PC-3 (cell line): ENCODE data around the gene HNRNPA2B1. TPM values are rescaled to one million over a fixed set of nuclear protein-coding genes. Genes with fewer than 3 reads are reported as not detected.

ENCODE experiments used
- ATAC-seq: fragments of 200-7000 bp; cut with Tn5 transposase; 2 replicates; pipeline ENCODE4 v1.9.1; 2020; ENCODE audit warnings: mild to moderate bottlenecking, moderate library complexity
- BruUV-seq: library from RNA; stranded (reverse); fragments of 400-500 nt; replicated peaks from 2 replicates; lab custom pipeline; 2021; lab: Mats Ljungman, UMichigan
- CTCF ChIA-PET: fragments of 300-600 bp; sonication (Branson Sonifier 250); formaldehyde crosslinking; loops from one replicate; lab custom pipeline; 2022; ENCODE audit warnings: antibody characterized with exemption; lab: Charles Lee
- POLR2A ChIA-PET: fragments of 300-600 bp; sonication (Branson Sonifier 250); formaldehyde crosslinking; loops from one replicate; lab custom pipeline; 2022; ENCODE audit warnings: antibody characterized with exemption; ENCODE audit not compliant: unreplicated experiment; lab: Charles Lee
- DNase-seq: peaks from one replicate; pipeline ENCODE4 v3.0.0-alpha.2; 2015
- H2AFZ ChIP-seq: fragments of 300-600 bp; sonication (generic); 2 replicates; pipeline ENCODE4 v1.6.0; 2016; ENCODE audit warnings: antibody characterized with exemption, low read length
- H3F3A ChIP-seq: fragments of 300-600 bp; sonication (generic); one replicate; pipeline ENCODE4 v1.6.0; 2017; ENCODE audit warnings: antibody characterized with exemption, low read length, control low read depth, mild to moderate bottlenecking; ENCODE audit not compliant: unreplicated experiment
- H3K27ac ChIP-seq: fragments of 300-600 bp; sonication (generic); 2 replicates; pipeline ENCODE4 v1.5.1; 2016; ENCODE audit warnings: mild to moderate bottlenecking, low read length
- H3K27me3 ChIP-seq: fragments of 300-600 bp; sonication (generic); 2 replicates; pipeline ENCODE4 v1.6.1; 2016; ENCODE audit warnings: low read length, mixed read lengths
- H3K36me3 ChIP-seq: fragments of 300-600 bp; sonication (generic); 2 replicates; pipeline ENCODE4 v1.6.1; 2016; ENCODE audit warnings: low read depth, mixed run types, low read length, mixed read lengths
- H3K4me1 ChIP-seq: fragments of 300-600 bp; sonication (generic); 2 replicates; pipeline ENCODE4 v1.5.1; 2016; ENCODE audit warnings: low read length; ENCODE audit not compliant: insufficient read depth
- H3K4me2 ChIP-seq: fragments of 300-600 bp; sonication (generic); 2 replicates; pipeline ENCODE4 v1.6.0; 2016; ENCODE audit warnings: low read length
- H3K4me3 ChIP-seq: fragments of 300-600 bp; sonication (generic); 2 replicates; pipeline ENCODE4 v1.5.1; 2016; ENCODE audit warnings: mild to moderate bottlenecking, low read length, mixed read lengths
- H3K79me2 ChIP-seq: fragments of 300-600 bp; sonication (generic); 2 replicates; pipeline ENCODE4 v1.6.1; 2017; ENCODE audit warnings: low read length, mixed read lengths
- H3K9ac ChIP-seq: fragments of 300-600 bp; sonication (generic); 2 replicates; pipeline ENCODE4 v1.6.0; 2016; ENCODE audit warnings: mild to moderate bottlenecking, low read length
- H3K9me2 ChIP-seq: fragments of 300-600 bp; sonication (generic); replicated peaks from 2 replicates; pipeline ENCODE4 v1.6.1; 2016; ENCODE audit warnings: mixed run types, low read length, mixed read lengths
- H3K9me3 ChIP-seq: fragments of 300-600 bp; sonication (generic); 2 replicates; pipeline ENCODE4 v1.6.1; 2016; ENCODE audit warnings: low read length, mixed read lengths
- H4K20me1 ChIP-seq: fragments of 300-600 bp; sonication (generic); 2 replicates; pipeline ENCODE4 v1.6.1; 2016; ENCODE audit warnings: low read length, mixed read lengths
- EZH2 ChIP-seq: fragments of 300-600 bp; sonication (generic); IDR thresholded peaks from one replicate; pipeline ENCODE4 v1.6.1; 2017; ENCODE audit warnings: antibody characterized with exemption, mild to moderate bottlenecking, low read length; ENCODE audit not compliant: unreplicated experiment
- EZH2phosphoT487 ChIP-seq: fragments of 300-600 bp; sonication (generic); IDR thresholded peaks from 2 replicates; pipeline ENCODE4 v1.6.1; 2018; ENCODE audit warnings: mild to moderate bottlenecking, antibody characterized with exemption, low read length, borderline replicate concordance
- intact Hi-C: fragments of 100-400 bp; cut with micrococcal nuclease; formaldehyde crosslinking; loops from 2 replicates; pipeline ENCODE4 v1.9.0; 2023
- total RNA-seq: library from RNA; depleted of rRNA; stranded (reverse); fragments of >200 nt; gene quantifications from 2 replicates; pipeline ENCODE4 v1.2.3, GENCODE V29; 2014
- TF ChIP-seq, protein P1 (sequence below): fragments of 300-600 bp; sonication (generic); conservative IDR thresholded peaks from 2 replicates; pipeline ENCODE4 v1.5.1; 2017; ENCODE audit warnings: antibody characterized with exemption, low read depth, mild to moderate bottlenecking, low read length

Gene HNRNPA2B1
- total RNA-seq, 1 experiment from 2014 or later, result 304 TPM

DNA sequence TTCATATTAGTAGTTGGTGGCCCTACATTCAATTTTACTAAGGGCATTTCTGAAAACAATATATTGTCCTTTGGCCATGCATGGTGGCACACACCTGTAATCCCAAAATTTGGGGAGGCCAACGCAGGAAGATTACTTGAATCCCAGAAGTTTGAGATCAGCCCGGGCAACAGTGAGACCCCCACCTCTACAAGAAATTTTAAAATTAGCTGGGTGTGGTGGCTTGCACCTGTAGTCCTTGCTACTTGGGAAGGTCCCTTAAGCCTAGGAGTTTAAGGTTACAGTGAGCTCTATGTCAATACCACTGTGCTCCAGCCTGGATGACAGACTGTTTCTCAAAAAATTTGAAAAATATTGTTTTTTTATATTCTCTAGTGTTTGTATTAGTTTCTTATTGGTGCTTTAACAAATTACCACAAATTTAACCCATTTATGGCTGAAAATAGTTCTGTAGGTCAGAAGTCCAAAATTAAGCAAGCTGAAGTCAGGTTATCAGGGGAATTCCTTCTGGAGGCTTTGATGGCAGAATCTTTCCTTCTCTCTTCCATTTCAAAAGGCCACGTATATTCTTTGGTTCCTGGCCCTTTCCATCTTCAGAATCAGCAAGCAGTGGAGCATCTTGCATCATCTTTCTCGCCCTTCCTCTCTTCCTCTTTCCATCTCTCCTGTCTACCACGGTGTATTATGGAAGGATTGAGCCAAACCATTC lies 13.4 kb upstream of the HNRNPA2B1 start:
- H3K9me3 ChIP-seq, result no peaks in the 10 kb centered on the region
- no peak overlapping the region for H3K4me3 ChIP-seq
- 0 out of 2 replicates have a peak, but pooled peaks cover 6% of the 10 kb centered on the region for H3K79me2 ChIP-seq
- no peaks in the 10 kb centered on the region for H3F3A ChIP-seq
- no peak overlapping the region for H3K9ac ChIP-seq
- H3K4me1 ChIP-seq, result no peaks in the 10 kb centered on the region
- no peak overlapping the region for H3K4me2 ChIP-seq
- TF ChIP-seq EZH2phosphoT487, result no peak
- TF ChIP-seq, protein P1, sequence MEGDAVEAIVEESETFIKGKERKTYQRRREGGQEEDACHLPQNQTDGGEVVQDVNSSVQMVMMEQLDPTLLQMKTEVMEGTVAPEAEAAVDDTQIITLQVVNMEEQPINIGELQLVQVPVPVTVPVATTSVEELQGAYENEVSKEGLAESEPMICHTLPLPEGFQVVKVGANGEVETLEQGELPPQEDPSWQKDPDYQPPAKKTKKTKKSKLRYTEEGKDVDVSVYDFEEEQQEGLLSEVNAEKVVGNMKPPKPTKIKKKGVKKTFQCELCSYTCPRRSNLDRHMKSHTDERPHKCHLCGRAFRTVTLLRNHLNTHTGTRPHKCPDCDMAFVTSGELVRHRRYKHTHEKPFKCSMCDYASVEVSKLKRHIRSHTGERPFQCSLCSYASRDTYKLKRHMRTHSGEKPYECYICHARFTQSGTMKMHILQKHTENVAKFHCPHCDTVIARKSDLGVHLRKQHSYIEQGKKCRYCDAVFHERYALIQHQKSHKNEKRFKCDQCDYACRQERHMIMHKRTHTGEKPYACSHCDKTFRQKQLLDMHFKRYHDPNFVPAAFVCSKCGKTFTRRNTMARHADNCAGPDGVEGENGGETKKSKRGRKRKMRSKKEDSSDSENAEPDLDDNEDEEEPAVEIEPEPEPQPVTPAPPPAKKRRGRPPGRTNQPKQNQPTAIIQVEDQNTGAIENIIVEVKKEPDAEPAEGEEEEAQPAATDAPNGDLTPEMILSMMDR, result no peak
- no TSS peak for BruUV-seq
- DNase-seq (no peak), ATAC-seq (no peak)
- peaks cover 39% of the 10 kb centered on the region for H3K36me3 ChIP-seq
- no peaks in the 10 kb centered on the region for H3K27me3 ChIP-seq
- CTCF ChIA-PET, result no interaction called here
- H2AFZ ChIP-seq, result no peak overlapping the region
- no peaks in the 10 kb centered on the region for H3K9me2 ChIP-seq
- POLR2A ChIA-PET, result no interaction called here
- H4K20me1 ChIP-seq, result peaks cover 12% of the 10 kb centered on the region; the same call in 1 of the 2 replicates
- no peak overlapping the region for H3K27ac ChIP-seq
- intact Hi-C loops, result no loop called here

DNA sequence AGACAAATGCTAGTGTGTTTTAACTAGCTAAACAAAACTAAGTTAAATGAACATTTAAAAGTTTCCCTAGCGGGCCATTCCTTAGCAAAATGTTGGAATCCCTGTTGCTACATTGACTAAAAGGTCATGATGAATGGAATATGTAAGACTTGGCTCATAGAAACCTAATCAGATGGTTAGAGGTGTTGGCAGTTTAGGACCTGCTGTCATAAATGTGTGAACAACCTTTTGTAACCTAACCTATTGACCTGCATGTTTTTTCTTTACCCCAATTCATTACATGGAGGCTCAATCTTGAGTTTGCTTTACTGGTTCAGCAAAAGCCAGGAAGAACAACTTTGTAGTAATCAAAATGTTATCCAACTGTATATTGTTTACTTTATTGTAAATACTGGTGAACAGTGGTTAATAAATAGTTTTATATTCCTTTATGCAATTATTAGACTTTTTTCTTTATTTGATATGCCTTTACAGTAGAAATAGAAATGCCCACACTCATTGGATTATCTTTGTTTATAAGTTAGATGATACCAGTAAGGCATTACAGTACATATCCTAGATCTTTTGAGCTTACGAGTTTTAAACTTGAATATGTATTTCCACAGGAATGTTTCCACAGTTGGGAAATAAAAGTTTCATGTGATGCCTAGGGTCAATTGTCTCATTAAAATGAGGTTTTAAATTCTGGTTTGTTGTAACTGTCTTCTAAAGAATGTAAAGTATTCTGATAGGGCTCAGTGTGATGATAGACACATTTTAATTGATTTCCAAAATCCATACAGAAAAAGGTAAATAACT lies 12.6 kb upstream of the HNRNPA2B1 start:
- Histone ChIP-seq H3K36me3 (peaks cover 39% of the 10 kb centered on the region), H3K4me2 (no peak overlapping the region), H3K4me3 (no peak overlapping the region), H3K9me2 (no peaks in the 10 kb centered on the region), H3K27me3 (no peaks in the 10 kb centered on the region), H3F3A (no peaks in the 10 kb centered on the region), H3K4me1 (no peaks in the 10 kb centered on the region), H2AFZ (no peak overlapping the region), H3K9ac (no peak overlapping the region), H3K27ac (no peak overlapping the region), H4K20me1 (peaks cover 12% of the 10 kb centered on the region; the same call in 1 of the 2 replicates), H3K79me2 (0 out of 2 replicates have a peak, but pooled peaks cover 6% of the 10 kb centered on the region), H3K9me3 (no peaks in the 10 kb centered on the region)
- TSS peak; percentile 40 for BruUV-seq
- ATAC-seq (no peak), DNase-seq (no peak)
- no peak for TF ChIP-seq EZH2phosphoT487
- TF ChIP-seq EZH2, result no peak
- TF ChIP-seq, protein P1, result no peak
- ChIA-PET CTCF (no interaction called here), POLR2A (no interaction called here)
- intact Hi-C loops, result no loop called here
